T-helper 17 cell (primary cell): ENCODE results near the gene MBP. TPM values are rescaled to one million over a fixed set of nuclear protein-coding genes. Genes with fewer than 3 reads are reported as not detected.
A peak's percentile ranks its signal among the peaks of the same experiment; 100 is the strongest.

Experiments used
- ATAC-seq: fragments of 150-1000 bp; cut with Tn5 transposase; 2 replicates; pipeline ENCODE4 v1.10.0; 2021; ENCODE audit warnings: mild to moderate bottlenecking, moderate library complexity
- DNase-seq, 3 donors: peaks; one replicate each; pipeline versions ENCODE4 v3.0.0 to v3.0.0-alpha.2; 2020 to 2021
- H3K9me3 ChIP-seq: one replicate; pipeline ENCODE4 v1.7.0; 2013; ENCODE audit warnings: low read length, mild to moderate bottlenecking; ENCODE audit not compliant: control insufficient read depth, poor library complexity, severe bottlenecking
- H3K27ac Mint-ChIP-seq: one replicate; pipeline ENCODE4 v1.8.0; 2022; ENCODE audit warnings: mild to moderate bottlenecking, moderate library complexity, mixed read lengths
- H3K27me3 Mint-ChIP-seq: one replicate; pipeline ENCODE4 v1.8.0; 2022; ENCODE audit warnings: mixed read lengths
- H3K36me3 Mint-ChIP-seq: one replicate; pipeline ENCODE4 v1.8.0; 2022; ENCODE audit warnings: low read depth, mixed read lengths
- H3K4me1 Mint-ChIP-seq: one replicate; pipeline ENCODE4 v1.8.0; 2022; ENCODE audit warnings: mild to moderate bottlenecking, mixed read lengths
- H3K4me3 Mint-ChIP-seq: one replicate; pipeline ENCODE4 v1.8.0; 2022; ENCODE audit warnings: mild to moderate bottlenecking, moderate library complexity, mixed read lengths
- total RNA-seq, 4 donors: library from RNA in 2 of 4; stranded (reverse) in 2 of 4; gene quantifications; one replicate each; pipeline ENCODE4 v1.2.3 and lab custom pipeline; 2022 to 2026

MBP gene
- 100 to 1,000 TPM in 1 of 2 donors, 10 to 100 TPM in 1; 97.7 to 127 TPM for total RNA-seq
- total RNA-seq (lab: John Stamatoyannopoulos, UW): 205 to 344 reads per million in 2 donors

DNA sequence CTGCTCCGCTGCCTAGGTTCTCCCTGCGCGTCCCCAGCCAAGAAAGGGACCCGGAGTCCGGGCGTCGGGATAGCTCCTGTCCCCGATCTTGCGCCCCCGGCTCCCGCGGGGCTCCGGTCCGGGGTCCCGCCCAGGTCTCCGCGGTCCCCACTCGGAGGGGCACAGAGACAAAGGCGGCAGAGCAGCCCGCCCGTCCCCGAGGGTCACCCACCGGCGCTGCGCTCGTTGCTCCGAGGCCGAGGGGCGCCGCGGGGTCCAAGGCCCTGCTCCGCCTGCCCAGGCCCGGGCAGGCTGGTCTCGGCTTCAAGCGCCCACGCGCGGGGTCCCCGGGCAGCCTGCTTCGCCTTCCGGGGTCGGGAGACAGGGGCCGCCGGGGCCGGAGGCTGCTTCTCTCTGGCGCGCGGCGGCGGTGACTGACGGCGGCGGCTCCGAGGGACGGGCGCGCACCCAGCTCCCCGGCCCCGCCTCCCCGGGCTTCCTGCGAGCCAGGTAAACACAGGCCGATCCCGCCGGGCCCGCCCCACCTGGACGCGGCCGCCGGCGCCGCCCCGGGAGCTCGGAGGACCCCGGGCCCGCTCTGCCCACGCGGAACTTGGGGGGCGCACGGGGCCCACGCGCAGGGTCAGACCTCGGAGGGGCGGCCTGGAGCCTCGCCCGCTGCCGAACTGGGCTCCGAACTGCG lies at the start of gene MBP:
Gene MBP, minus strand, starts transcription at position 415 of the 682 bp plus-strand sequence. CDS start 27,522 bp downstream, outside the sequence.
- ATAC-seq: peak; percentile 68
- H3K27me3 Mint-ChIP-seq: no peaks in the 10 kb centered on the region
- H3K36me3 Mint-ChIP-seq: peaks cover 3% of the 10 kb centered on the region
- peak within 1 kb of the TSS; percentile 98 for H3K4me3 Mint-ChIP-seq
- peak; percentile 59 to 69 (median 61) for DNase-seq
- peak within 1 kb of the TSS; percentile 98 for H3K27ac Mint-ChIP-seq
- H3K4me1 Mint-ChIP-seq: peaks cover 38% of the 10 kb centered on the region
- H3K9me3 ChIP-seq: no peaks in the 10 kb centered on the region

DNA sequence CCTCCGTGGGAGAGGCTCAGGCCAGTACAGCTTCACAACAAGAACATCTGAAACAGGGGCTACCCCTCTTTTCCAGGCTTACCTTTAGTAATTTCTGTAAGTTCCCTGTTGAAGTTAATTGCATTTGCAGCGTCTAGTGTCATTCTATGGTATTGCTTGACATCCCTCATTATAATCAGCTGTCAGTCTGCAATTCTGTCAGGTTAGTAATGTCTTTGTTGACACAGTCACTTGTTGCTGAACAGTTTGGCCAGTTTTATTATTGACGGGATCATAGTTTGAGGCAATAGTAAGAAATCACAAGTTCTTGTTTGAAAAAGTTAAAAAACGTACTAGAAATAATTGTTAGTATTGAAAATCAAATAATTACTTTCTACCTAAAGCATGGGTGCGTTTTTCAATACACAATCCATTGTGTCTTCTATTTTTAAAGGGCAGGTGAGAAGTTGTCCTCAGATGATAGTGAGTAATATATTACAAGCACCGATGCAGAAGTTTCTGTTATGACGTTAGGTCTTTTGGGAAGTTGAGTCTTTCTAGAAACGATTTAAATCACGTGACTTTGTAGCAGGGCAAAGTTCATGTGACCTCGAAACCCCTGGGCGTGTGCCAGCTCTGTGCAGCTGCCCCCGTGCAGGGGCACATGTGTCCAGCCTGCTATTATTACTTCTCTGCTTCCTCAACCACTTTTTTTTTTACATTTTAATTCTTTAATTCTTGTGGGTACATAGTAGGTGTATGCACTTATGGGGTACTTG lies 49.5 kb upstream of the MBP start:
- Mint-ChIP-seq H3K4me1 (no peaks in the 10 kb centered on the region), H3K27me3 (no peaks in the 10 kb centered on the region), H3K36me3 (no peaks in the 10 kb centered on the region), H3K27ac (no peak overlapping the region), H3K4me3 (no peak overlapping the region)
- ATAC-seq: no peak
- H3K9me3 ChIP-seq: no peaks in the 10 kb centered on the region
- DNase-seq: no peak

DNA sequence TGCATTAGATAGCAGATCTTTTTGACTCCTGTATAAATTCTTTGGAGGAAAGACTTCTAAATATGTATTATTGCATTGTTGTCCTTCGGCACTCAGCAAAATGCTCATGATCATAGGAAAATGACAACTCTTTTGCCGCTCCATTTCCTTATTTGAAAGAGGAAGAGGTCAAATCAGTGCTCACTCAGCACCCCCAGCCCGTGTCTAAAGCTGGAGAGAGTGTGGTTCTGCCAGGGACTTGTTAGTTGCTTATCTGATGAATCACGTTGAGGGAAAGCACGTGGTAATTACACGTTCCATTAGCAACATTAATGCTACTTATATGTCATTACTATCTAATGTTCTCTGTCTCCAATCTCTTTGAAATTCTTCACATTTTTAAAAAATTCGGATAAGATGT lies 46.0 kb upstream of the MBP start:
- DNase-seq (no peak), ATAC-seq (no peak)
- H3K9me3 ChIP-seq: no peaks in the 10 kb centered on the region
- Mint-ChIP-seq H3K4me1 (no peaks in the 10 kb centered on the region), H3K4me3 (no peak overlapping the region), H3K36me3 (no peaks in the 10 kb centered on the region), H3K27ac (no peak overlapping the region), H3K27me3 (no peaks in the 10 kb centered on the region)

DNA sequence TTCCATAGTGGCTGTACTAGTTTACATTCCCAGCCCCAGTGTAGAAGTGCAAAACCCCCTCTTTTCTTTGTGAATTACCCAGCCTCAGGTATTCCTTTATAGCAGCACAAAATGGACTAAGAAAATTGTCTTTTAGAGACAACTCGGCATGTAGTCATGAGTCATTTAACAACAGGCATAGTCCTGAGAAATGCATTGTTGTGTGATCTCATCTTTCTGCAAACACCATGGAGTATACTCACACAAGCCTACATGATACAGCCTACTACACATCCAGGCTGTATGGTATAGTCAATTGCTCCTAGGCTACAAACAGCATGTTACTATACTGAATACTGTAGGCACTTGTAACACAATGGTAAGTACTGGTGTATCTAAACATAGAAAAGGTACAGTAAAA lies 44.4 kb upstream of the MBP start:
- DNase-seq (no peak), ATAC-seq (no peak)
- no peaks in the 10 kb centered on the region for H3K9me3 ChIP-seq
- no peaks in the 10 kb centered on the region for H3K4me1 Mint-ChIP-seq
- H3K27me3 Mint-ChIP-seq: no peaks in the 10 kb centered on the region
- H3K27ac Mint-ChIP-seq: no peak overlapping the region
- no peak overlapping the region for H3K4me3 Mint-ChIP-seq
- H3K36me3 Mint-ChIP-seq: no peaks in the 10 kb centered on the region

DNA sequence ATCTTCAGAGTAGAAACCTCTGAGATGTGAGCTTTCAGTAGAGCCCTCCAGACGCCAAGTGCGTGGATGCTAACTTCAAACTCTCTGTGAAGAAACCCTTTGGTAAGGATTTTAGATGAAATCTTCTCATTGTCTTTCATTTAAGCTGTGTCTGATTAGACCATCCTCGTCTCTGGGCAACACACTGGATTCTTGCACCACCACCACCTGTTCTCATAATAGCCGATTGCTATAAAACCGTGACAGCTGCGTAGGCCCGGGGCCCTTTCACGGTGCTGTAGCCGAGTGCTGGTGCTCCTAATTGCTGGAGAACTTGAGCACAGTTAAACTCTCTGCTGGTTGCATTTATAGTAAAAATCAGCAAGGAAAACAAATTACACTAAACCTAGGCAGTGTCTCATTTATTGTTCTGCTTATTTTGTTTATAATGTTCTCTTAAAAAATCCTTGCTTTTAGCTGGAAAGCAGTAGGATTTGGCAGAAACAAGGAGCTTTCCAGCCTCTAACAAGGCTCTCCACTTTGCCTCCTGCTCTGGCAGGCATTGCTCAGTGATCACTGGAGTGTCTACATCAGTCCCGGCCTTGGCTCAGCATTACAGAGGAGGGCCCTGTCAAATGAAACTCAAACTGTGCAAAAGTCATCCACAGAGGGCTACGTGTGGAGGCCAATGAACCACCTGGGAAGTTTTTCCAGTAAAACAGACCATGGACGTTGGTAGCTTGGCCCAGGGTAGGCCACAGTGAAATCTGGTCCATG lies 40.9 kb upstream of the MBP start:
- Mint-ChIP-seq H3K36me3 (no peaks in the 10 kb centered on the region), H3K27me3 (no peaks in the 10 kb centered on the region), H3K4me1 (peaks cover 2% of the 10 kb centered on the region), H3K4me3 (no peak overlapping the region), H3K27ac (no peak overlapping the region)
- no peaks in the 10 kb centered on the region for H3K9me3 ChIP-seq
- no peak for DNase-seq
- ATAC-seq: no peak

DNA sequence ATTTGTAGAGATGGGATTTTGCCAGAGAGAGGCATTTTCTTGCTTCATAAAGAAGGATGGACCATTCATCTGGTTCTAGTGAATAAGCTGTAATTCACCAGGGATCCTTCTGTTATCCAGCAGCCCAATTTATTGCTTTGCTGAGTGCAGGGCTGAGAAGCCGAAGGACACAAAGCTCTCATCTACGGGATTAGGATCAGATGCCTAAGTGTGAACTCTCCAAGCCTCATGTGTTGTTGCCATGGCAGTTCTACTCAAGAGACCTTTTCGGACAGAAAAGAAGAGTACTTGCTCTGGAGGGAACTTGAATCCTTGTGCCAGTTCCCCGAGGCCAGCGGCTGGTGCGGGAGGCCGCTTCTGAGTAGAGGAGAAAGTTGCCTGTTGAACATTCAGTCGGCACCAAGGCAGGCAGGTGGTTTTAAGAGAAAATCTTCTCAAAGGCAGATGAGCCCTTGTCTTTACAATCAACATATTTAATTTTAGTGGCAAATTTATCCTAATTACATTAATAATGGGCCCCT lies 38.4 kb upstream of the MBP start:
- no peak for ATAC-seq
- H3K36me3 Mint-ChIP-seq: no peaks in the 10 kb centered on the region

DNA sequence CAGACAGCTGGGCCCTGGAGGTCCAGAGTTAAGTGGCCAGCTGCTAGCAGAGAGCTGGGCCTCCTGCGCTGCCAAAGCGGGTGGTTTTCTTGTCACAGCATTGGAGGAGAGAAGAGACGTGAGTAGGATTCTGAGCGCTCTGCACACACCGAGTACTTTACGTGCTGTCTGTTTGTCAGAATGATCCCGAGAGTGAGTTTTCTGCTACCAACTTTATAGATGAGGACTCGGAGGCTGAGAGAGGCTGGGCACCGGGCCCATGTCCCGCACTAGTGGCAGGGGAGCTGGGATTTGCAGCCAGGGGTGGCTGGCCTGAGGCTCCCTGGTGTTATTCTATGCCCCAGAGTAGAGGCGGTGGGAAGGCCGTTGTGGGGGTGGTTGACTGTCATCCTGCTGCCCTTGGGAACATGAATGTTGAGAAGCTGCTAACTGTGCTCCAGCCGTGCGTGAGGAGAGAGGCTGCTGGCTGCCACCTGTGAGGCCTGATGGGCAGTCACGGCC lies 36.3 kb upstream of the MBP start:
- Mint-ChIP-seq H3K27ac (no peak overlapping the region), H3K4me1 (peaks cover 2% of the 10 kb centered on the region), H3K36me3 (no peaks in the 10 kb centered on the region), H3K27me3 (peaks cover 19% of the 10 kb centered on the region), H3K4me3 (no peak overlapping the region)
- ATAC-seq: no peak
- no peak for DNase-seq
- H3K9me3 ChIP-seq: no peaks in the 10 kb centered on the region

More for the DNA sequence above, 38.4 kb upstream of the MBP start:
- no peak overlapping the region for H3K27ac Mint-ChIP-seq
- peaks cover 3% of the 10 kb centered on the region for H3K27me3 Mint-ChIP-seq
- H3K9me3 ChIP-seq: no peaks in the 10 kb centered on the region
- H3K4me1 Mint-ChIP-seq: peaks cover 2% of the 10 kb centered on the region
- H3K4me3 Mint-ChIP-seq: no peak overlapping the region
- DNase-seq: no peak

DNA sequence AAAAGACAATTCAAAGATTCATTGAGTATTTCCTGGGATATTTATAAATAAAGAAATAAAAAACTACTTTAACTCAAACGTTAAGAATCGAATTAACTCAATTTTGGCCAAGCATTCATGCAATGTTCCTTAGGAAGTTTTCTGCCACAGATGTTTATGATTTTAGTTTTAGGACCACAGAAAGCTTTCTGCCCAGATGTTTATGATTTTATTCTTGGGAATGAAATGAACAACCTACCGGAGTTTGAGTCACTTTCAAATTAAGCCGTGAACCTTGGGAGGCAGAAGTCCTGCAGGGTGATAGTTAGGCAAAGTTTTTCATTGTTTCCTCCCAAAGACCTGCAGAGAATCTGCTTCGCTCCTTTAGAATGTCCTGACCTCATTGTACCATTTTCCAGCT lies 34.7 kb upstream of the MBP start:
- Mint-ChIP-seq H3K36me3 (no peaks in the 10 kb centered on the region), H3K4me1 (peaks cover 2% of the 10 kb centered on the region), H3K27ac (no peak overlapping the region), H3K4me3 (no peak overlapping the region), H3K27me3 (peaks cover 27% of the 10 kb centered on the region)
- no peaks in the 10 kb centered on the region for H3K9me3 ChIP-seq
- ATAC-seq: no peak
- no peak for DNase-seq

DNA sequence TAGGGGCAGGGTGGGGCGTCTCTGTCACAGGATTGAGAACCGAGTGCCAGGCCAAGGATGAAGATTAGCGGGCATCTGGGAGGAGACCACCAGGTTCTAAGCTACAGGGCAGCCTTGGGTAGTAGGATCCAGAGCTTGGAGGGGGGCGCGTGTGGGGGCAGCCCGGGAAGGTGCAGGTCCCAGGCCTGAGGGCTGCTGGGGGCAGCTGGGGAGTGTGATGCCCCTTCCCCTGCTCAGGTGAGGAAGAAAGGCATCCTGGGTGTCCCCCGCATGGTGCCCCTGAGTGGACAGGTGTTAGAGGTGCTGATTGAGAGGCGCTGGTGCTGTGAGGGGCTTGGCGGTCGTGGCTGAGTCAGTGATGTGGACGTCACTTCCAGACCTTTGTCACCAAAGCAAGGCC lies 33.9 kb upstream of the MBP start:
- H3K27me3 Mint-ChIP-seq: peaks cover 31% of the 10 kb centered on the region
- H3K9me3 ChIP-seq: no peaks in the 10 kb centered on the region
- no peak for DNase-seq
- peaks cover 2% of the 10 kb centered on the region for H3K4me1 Mint-ChIP-seq
- no peak overlapping the region for H3K4me3 Mint-ChIP-seq
- no peaks in the 10 kb centered on the region for H3K36me3 Mint-ChIP-seq
- no peak for ATAC-seq
- no peak overlapping the region for H3K27ac Mint-ChIP-seq

DNA sequence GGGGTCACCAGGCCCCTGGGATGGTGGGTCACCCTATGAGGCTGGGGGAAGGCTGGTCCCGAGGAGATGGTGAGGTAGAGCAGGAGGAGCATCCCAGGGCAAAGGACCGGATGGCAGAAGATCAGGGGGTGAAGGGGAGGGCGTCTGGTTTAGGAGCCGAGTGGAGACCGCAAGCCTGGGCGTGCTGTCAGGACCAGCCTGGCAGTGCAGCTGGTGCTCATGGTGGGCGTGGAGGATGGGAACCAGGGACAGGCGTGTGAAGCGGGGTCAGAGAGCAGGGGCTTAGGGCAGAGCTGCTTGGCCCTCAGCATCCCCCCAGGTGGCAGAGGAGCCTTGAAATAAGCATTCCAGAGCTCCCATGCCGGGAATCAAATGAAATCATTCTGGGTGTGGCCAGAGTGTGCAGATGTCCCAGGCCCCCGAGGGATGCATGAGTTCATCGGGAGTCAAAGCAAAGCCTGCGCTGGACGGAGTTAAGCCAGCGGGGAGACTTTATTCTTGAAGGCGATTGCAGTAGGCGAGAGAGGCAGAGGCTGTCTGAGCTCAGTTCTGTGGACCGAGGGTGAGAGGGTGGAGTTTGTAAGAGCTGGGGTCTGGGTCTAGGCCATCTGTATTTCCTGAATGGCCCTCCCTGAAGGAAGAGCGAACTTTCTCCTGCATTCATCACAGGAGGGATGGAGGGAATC lies 33.1 kb upstream of the MBP start:
- Mint-ChIP-seq H3K36me3 (no peaks in the 10 kb centered on the region), H3K27me3 (peaks cover 31% of the 10 kb centered on the region), H3K4me3 (no peak overlapping the region), H3K27ac (no peak overlapping the region), H3K4me1 (peaks cover 1% of the 10 kb centered on the region)
- no peaks in the 10 kb centered on the region for H3K9me3 ChIP-seq
- ATAC-seq (no peak), DNase-seq (no peak)

DNA sequence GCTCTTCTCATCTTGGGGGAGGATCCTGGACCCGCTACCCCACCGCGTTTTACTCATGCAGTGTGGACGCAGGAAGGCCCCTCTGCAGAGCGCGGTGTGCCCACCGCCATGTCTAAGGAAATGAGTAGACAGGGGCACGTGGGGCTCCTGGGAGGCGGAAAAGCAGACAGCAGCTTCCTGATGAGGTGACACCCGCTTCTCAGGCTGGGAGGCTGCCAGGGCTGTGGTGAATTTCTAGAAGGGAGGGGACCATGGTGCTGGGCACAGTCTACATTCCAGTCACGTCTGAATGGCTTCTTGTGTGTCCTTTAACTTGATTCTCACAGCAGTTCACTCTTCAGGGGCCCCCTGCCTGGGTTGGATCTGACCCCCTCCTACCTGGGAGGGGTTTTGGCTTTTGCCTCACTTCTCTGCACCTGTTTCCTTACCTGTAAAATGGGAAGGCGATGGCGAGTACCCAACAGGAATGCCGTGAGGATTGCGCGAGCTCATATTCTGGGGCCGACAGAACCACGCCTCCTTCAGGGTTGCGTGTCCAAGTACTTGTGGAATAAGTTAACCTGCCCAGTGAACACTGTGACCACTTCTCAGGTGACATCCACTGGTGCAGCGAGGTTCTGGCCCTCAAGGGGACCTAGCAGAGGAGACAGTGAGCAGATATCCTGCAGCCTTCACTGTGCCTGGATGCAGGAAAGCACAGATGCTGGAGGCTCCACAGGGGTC lies 32.3 kb upstream of the MBP start:
- Mint-ChIP-seq H3K4me3 (no peak overlapping the region), H3K27ac (no peak overlapping the region), H3K27me3 (peaks cover 31% of the 10 kb centered on the region), H3K36me3 (no peaks in the 10 kb centered on the region), H3K4me1 (no peaks in the 10 kb centered on the region)
- DNase-seq (no peak), ATAC-seq (no peak)
- H3K9me3 ChIP-seq: no peaks in the 10 kb centered on the region

DNA sequence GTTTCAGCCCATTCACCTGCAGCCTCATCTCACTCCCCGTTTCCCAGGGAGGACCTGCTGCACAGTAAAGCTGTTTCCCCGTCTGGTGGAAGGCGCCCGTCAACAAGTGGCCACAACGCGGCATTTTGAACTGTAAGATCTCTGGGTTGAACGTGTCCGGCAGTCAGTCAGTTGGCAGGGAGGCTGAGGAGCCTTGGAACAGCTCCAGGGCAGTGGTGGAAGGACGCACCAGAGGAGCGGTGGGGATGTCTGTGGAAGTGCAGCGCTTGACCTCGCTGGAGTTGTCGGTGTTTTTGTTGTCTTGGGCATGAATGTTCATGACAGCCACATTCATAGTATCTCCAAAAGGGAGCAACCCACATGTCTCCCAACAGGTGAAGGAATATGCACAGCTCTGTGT lies 31.4 kb upstream of the MBP start:
- Mint-ChIP-seq H3K27me3 (peaks cover 31% of the 10 kb centered on the region), H3K36me3 (no peaks in the 10 kb centered on the region), H3K27ac (no peak overlapping the region), H3K4me3 (no peak overlapping the region), H3K4me1 (no peaks in the 10 kb centered on the region)
- H3K9me3 ChIP-seq: no peaks in the 10 kb centered on the region
- no peak for DNase-seq
- ATAC-seq: no peak
